SK-N-SH (cell line): ENCODE data around the gene CCL4. TPM values are rescaled to one million over a fixed set of nuclear protein-coding genes. Genes with fewer than 3 reads are reported as not detected.

Experiments
- CTCF ChIA-PET: fragments of 300-600, 350-600 bp; formaldehyde crosslinking; extraction: SDS; loops from one replicate; lab custom pipeline; 2021; lab: Yijun Ruan, JAX
- POLR2A ChIA-PET: fragments of 350-600 bp; sonication (Branson Sonifier 250); formaldehyde crosslinking; extraction: SDS; loops from one replicate; lab custom pipeline; 2020; ENCODE audit warnings: antibody characterized with exemption, inconsistent platforms; lab: Yijun Ruan, JAX
- DNase-seq: peaks from one replicate; pipeline ENCODE4 v3.0.0; 2012
- H2AFZ ChIP-seq: fragments of 200-600 bp; sonication (generic); 2 replicates; pipeline ENCODE4 v1.8.1; 2016; ENCODE audit warnings: antibody characterized with exemption, mild to moderate bottlenecking, low read depth
- H3F3A ChIP-seq: fragments of 200-600 bp; sonication (generic); replicated peaks from 2 replicates; pipeline ENCODE3; 2016; ENCODE audit warnings: antibody characterized with exemption, mild to moderate bottlenecking; ENCODE audit not compliant: insufficient read depth
- H3K27ac ChIP-seq, 2 experiments: fragments of 200-500 bp in 1 of 2; fragments of 200-600 bp in 1 of 2; sonication (Bioruptor generic) in 1 of 2; sonication (generic), shearing (Covaris generic) in 1 of 2; 2 replicates each; pipeline versions ENCODE4 v1.5.1 to v1.6.1; 2014 to 2016; ENCODE audit warnings: low read depth in 2 of 2, inconsistent platforms in 1 of 2, low read length in 1 of 2, mild to moderate bottlenecking in 1 of 2, mixed read lengths in 1 of 2
- H3K27me3 ChIP-seq: fragments of 200-600 bp; sonication (generic), shearing (Covaris generic); 2 replicates; pipeline ENCODE4 v1.6.1; 2016; ENCODE audit warnings: mixed run types; ENCODE audit not compliant: insufficient read depth
- H3K36me3 ChIP-seq, 2 experiments: fragments of 200-500 bp in 1 of 2; fragments of 200-600 bp in 1 of 2; sonication (Bioruptor generic) in 1 of 2; sonication (generic) in 1 of 2; replicated peaks in 1 of 2; 2 replicates each; pipeline versions ENCODE3 to v1.5.1; 2014 to 2016; ENCODE audit warnings: low read length in 1 of 2, mild to moderate bottlenecking in 1 of 2; ENCODE audit not compliant: insufficient read depth in 2 of 2, control insufficient read depth in 1 of 2
- H3K4me1 ChIP-seq, 2 experiments: fragments of 200-500 bp in 1 of 2; fragments of 200-600 bp in 1 of 2; sonication (Bioruptor generic) in 1 of 2; sonication (generic), shearing (Covaris generic) in 1 of 2; 2 replicates each; pipeline versions ENCODE4 v1.5.1 to v1.6.1; 2014 to 2016; ENCODE audit warnings: low read depth in 1 of 2, low read length in 1 of 2, mixed run types in 1 of 2; ENCODE audit not compliant: insufficient read depth in 2 of 2, control insufficient read depth in 1 of 2
- H3K4me2 ChIP-seq: fragments of 200-600 bp; sonication (generic), shearing (Covaris generic); 2 replicates; pipeline ENCODE4 v1.6.1; 2017; ENCODE audit warnings: mixed run types
- H3K4me3 ChIP-seq, 2 experiments: fragments of 200-500 bp in 1 of 2; fragments of 200-600 bp in 1 of 2; sonication (Bioruptor generic) in 1 of 2; sonication (generic), shearing (Covaris generic) in 1 of 2; 2 replicates each; pipeline versions ENCODE4 v1.5.1 to v1.8.1; 2014 to 2016; ENCODE audit warnings: low read depth in 2 of 2, inconsistent platforms in 1 of 2, low read length in 1 of 2, mild to moderate bottlenecking in 1 of 2, mixed read lengths in 1 of 2, moderate library complexity in 1 of 2
- H3K79me2 ChIP-seq: fragments of 200-600 bp; sonication (generic); 2 replicates; pipeline ENCODE4 v1.8.1; 2017; ENCODE audit warnings: mild to moderate bottlenecking; ENCODE audit not compliant: insufficient read depth
- H3K9ac ChIP-seq: fragments of 200-600 bp; sonication (generic); 2 replicates; pipeline ENCODE4 v1.6.1; 2017; ENCODE audit warnings: mixed run types
- H3K9me2 ChIP-seq: fragments of 200-600 bp; sonication (generic); 2 replicates; pipeline ENCODE4 v1.6.1; 2017; ENCODE audit warnings: mixed run types
- H3K9me3 ChIP-seq: fragments of 200-600 bp; sonication (generic); 2 replicates; pipeline ENCODE4 v1.6.1; 2017; ENCODE audit warnings: mixed run types, mild to moderate bottlenecking, moderate library complexity
- H4K20me1 ChIP-seq: fragments of 200-600 bp; sonication (generic); 2 replicates; pipeline ENCODE4 v1.6.1; 2017; ENCODE audit warnings: mild to moderate bottlenecking, mixed run types; ENCODE audit not compliant: insufficient read depth
- CHD2 ChIP-seq: fragments of 150-350 bp; IDR thresholded peaks from 2 replicates; pipeline ENCODE4 v1.6.1; 2018; ENCODE audit warnings: low read length; ENCODE audit not compliant: partially characterized antibody
- ELF1 ChIP-seq: IDR thresholded peaks from 2 replicates; pipeline ENCODE4 v1.4.0; 2012
- EP300 ChIP-seq, 2 experiments: IDR thresholded peaks; 2 replicates each; pipeline versions ENCODE4 v1.4.0 to v1.6.1; 2012; ENCODE audit warnings: borderline replicate concordance in 1 of 2, low read depth in 1 of 2, low read length in 1 of 2
- FOSL2 ChIP-seq: IDR thresholded peaks from 2 replicates; pipeline ENCODE4 v1.4.0; 2012; ENCODE audit warnings: low read depth, mild to moderate bottlenecking, moderate library complexity, borderline replicate concordance
- FOXM1 ChIP-seq: IDR thresholded peaks from 2 replicates; pipeline ENCODE4 v1.4.0; 2012; ENCODE audit warnings: low read depth, mild to moderate bottlenecking
- GATA2 ChIP-seq: sonication (generic); formaldehyde crosslinking; IDR thresholded peaks from 2 replicates; pipeline ENCODE4 v1.5.0; 2020; ENCODE audit warnings: mild to moderate bottlenecking, missing genetic modification reagents
- MXI1 ChIP-seq: IDR thresholded peaks from 2 replicates; pipeline ENCODE4 v1.6.1; 2012; ENCODE audit warnings: mild to moderate bottlenecking, low read depth, low read length, improper control_type of control experiment
- NFIC ChIP-seq: IDR thresholded peaks from 2 replicates; pipeline ENCODE4 v1.4.0; 2012; ENCODE audit warnings: borderline replicate concordance
- SIN3A ChIP-seq: IDR thresholded peaks from 2 replicates; pipeline ENCODE4 v1.6.1; 2012; ENCODE audit warnings: low read depth, mild to moderate bottlenecking, low read length, moderate library complexity, borderline replicate concordance
- TAF1 ChIP-seq: IDR thresholded peaks from 2 replicates; pipeline ENCODE4 v1.6.1; 2012; ENCODE audit warnings: low read depth, mild to moderate bottlenecking, low read length, moderate library complexity, borderline replicate concordance
- YY1 ChIP-seq: IDR thresholded peaks from 2 replicates; pipeline ENCODE4 v1.4.0; 2012; ENCODE audit warnings: low read depth, mild to moderate bottlenecking
- WGBS: methylation state at CpG from one replicate; pipeline ENCODE4 v1.1.6; 2017; ENCODE audit warnings: low lambda C conversion rate; 5-methylcytosine and 5-hydroxymethylcytosine counted together
- polyA plus RNA-seq, 3 experiments: library from polyadenylated mRNA; depleted of rRNA; stranded (reverse); fragments of >200 nt; gene quantifications; 2 replicates each; pipeline ENCODE4 v1.2.3, GENCODE V29; 2012
- TF ChIP-seq, protein P1 (sequence below): IDR thresholded peaks from 2 replicates; pipeline ENCODE4; 2012
- TF ChIP-seq, protein P2 (sequence below): fragments of 200-600 bp; sonication (generic); IDR thresholded peaks from 2 replicates; pipeline ENCODE4 v1.6.1; 2017; ENCODE audit warnings: antibody characterized with exemption, mild to moderate bottlenecking, moderate library complexity
- TF ChIP-seq, protein P3 (sequence below): fragments of 150-350 bp; IDR thresholded peaks from 2 replicates; pipeline ENCODE4 v1.6.1; 2016; ENCODE audit warnings: mild to moderate bottlenecking, low read depth, low read length
- TF ChIP-seq, protein P4 (sequence below): IDR thresholded peaks from 2 replicates; pipeline ENCODE4 v1.6.1; 2012; ENCODE audit warnings: mild to moderate bottlenecking, low read depth, low read length, moderate library complexity
- TF ChIP-seq, protein P5 (sequence below): IDR thresholded peaks from 2 replicates; pipeline ENCODE4 v1.4.0; 2012; ENCODE audit warnings: low read depth, borderline replicate concordance

Gene CCL4
- polyA plus RNA-seq, 1 of the 3 experiments (the other 2 are of a cell fraction) = not detected

DNA sequence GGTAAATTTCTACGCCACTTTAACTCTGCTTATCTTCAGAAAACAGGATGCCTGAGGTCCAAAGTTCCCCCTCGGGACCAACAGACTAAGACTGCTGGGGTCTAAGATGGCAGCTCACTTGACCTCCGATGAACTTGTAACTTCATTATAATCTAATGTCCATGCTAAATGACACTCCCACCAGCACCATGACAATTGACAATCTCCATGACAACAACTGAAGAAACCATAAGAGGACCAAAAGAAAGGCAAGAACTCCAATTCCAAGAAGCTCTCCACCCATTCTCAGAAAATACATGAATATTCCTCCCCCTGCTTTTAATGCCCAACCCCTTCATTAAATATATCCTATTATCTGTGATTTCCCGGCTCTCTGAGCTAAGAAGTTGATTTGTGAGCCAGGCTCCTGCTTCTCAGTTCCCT lies 7.5 kb downstream of the CCL4 start:
- no peak overlapping the region for H3K4me2 ChIP-seq
- no peaks in the 10 kb centered on the region for H3K4me1 ChIP-seq
- no peaks in the 10 kb centered on the region for H3K36me3 ChIP-seq
- TF ChIP-seq CHD2 (no peak), MXI1 (no peak), FOSL2 (no peak), EP300 (IDR thresholded peaks at IDR 0.05; ENCODE audit: borderline replicate concordance in 1 of 2, low read depth in 1 of 2, low read length in 1 of 2) (no peak), GATA2 (CRISPR knock-in tag) (no peak), NFIC (no peak), ELF1 (no peak), FOXM1 (no peak), YY1 (no peak), SIN3A (no peak), TAF1 (no peak)
- TF ChIP-seq, protein P1, sequence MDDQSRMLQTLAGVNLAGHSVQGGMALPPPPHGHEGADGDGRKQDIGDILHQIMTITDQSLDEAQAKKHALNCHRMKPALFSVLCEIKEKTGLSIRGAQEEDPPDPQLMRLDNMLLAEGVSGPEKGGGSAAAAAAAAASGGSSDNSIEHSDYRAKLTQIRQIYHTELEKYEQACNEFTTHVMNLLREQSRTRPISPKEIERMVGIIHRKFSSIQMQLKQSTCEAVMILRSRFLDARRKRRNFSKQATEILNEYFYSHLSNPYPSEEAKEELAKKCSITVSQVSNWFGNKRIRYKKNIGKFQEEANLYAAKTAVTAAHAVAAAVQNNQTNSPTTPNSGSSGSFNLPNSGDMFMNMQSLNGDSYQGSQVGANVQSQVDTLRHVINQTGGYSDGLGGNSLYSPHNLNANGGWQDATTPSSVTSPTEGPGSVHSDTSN = no peak
- TF ChIP-seq, protein P2, sequence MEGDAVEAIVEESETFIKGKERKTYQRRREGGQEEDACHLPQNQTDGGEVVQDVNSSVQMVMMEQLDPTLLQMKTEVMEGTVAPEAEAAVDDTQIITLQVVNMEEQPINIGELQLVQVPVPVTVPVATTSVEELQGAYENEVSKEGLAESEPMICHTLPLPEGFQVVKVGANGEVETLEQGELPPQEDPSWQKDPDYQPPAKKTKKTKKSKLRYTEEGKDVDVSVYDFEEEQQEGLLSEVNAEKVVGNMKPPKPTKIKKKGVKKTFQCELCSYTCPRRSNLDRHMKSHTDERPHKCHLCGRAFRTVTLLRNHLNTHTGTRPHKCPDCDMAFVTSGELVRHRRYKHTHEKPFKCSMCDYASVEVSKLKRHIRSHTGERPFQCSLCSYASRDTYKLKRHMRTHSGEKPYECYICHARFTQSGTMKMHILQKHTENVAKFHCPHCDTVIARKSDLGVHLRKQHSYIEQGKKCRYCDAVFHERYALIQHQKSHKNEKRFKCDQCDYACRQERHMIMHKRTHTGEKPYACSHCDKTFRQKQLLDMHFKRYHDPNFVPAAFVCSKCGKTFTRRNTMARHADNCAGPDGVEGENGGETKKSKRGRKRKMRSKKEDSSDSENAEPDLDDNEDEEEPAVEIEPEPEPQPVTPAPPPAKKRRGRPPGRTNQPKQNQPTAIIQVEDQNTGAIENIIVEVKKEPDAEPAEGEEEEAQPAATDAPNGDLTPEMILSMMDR = no peak
- TF ChIP-seq, protein P3, sequence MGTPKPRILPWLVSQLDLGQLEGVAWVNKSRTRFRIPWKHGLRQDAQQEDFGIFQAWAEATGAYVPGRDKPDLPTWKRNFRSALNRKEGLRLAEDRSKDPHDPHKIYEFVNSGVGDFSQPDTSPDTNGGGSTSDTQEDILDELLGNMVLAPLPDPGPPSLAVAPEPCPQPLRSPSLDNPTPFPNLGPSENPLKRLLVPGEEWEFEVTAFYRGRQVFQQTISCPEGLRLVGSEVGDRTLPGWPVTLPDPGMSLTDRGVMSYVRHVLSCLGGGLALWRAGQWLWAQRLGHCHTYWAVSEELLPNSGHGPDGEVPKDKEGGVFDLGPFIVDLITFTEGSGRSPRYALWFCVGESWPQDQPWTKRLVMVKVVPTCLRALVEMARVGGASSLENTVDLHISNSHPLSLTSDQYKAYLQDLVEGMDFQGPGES = no peak
- TF ChIP-seq, protein P4, sequence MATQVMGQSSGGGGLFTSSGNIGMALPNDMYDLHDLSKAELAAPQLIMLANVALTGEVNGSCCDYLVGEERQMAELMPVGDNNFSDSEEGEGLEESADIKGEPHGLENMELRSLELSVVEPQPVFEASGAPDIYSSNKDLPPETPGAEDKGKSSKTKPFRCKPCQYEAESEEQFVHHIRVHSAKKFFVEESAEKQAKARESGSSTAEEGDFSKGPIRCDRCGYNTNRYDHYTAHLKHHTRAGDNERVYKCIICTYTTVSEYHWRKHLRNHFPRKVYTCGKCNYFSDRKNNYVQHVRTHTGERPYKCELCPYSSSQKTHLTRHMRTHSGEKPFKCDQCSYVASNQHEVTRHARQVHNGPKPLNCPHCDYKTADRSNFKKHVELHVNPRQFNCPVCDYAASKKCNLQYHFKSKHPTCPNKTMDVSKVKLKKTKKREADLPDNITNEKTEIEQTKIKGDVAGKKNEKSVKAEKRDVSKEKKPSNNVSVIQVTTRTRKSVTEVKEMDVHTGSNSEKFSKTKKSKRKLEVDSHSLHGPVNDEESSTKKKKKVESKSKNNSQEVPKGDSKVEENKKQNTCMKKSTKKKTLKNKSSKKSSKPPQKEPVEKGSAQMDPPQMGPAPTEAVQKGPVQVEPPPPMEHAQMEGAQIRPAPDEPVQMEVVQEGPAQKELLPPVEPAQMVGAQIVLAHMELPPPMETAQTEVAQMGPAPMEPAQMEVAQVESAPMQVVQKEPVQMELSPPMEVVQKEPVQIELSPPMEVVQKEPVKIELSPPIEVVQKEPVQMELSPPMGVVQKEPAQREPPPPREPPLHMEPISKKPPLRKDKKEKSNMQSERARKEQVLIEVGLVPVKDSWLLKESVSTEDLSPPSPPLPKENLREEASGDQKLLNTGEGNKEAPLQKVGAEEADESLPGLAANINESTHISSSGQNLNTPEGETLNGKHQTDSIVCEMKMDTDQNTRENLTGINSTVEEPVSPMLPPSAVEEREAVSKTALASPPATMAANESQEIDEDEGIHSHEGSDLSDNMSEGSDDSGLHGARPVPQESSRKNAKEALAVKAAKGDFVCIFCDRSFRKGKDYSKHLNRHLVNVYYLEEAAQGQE = no peak
- TF ChIP-seq, protein P5, sequence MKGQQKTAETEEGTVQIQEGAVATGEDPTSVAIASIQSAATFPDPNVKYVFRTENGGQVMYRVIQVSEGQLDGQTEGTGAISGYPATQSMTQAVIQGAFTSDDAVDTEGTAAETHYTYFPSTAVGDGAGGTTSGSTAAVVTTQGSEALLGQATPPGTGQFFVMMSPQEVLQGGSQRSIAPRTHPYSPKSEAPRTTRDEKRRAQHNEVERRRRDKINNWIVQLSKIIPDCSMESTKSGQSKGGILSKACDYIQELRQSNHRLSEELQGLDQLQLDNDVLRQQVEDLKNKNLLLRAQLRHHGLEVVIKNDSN = no peak
- H3K9me3 ChIP-seq = no peaks in the 10 kb centered on the region
- H2AFZ ChIP-seq = no peak overlapping the region
- no peaks in the 10 kb centered on the region for H3K9me2 ChIP-seq
- H3K4me3 ChIP-seq = no peak overlapping the region
- no peaks in the 10 kb centered on the region for H3F3A ChIP-seq
- CTCF ChIA-PET = interaction anchor here (1.3 kb wide), 1 partner anchor 142 kb away, joined by 3 read pairs; no protein-coding TSS in a partner anchor
- DNase-seq = no peak
- H4K20me1 ChIP-seq = no peaks in the 10 kb centered on the region
- no peaks in the 10 kb centered on the region for H3K79me2 ChIP-seq
- POLR2A ChIA-PET = no interaction called here
- peaks cover 26% of the 10 kb centered on the region; the same call in 1 of the 2 replicates for H3K27me3 ChIP-seq
- 17% methylated on average over 4 of the region's 4 CpGs for WGBS
- no peak overlapping the region for H3K27ac ChIP-seq
- no peak overlapping the region for H3K9ac ChIP-seq
